RKO (cell line): ENCODE data around the gene ZNF277.
A peak's percentile ranks its signal among the peaks of the same experiment; 100 is the strongest.

ENCODE experiments used
- DNase-seq: peaks from one replicate; pipeline ENCODE4 v3.0.0-alpha.2; 2016; ENCODE audit warnings: low spot score

The ZNF277 gene

GRCh38 chr7:112185005-112185834, 21.3 kb upstream of the ZNF277 start:
- no peak for DNase-seq

- no peak for DNase-seq
Observed at GRCh38 chr7:112186300-112186699, 20.2 kb upstream of the ZNF277 start.

GRCh38 chr7:112188257-112188656, 18.2 kb upstream of the ZNF277 start:
- no peak for DNase-seq

- DNase-seq, result no peak
Observed at GRCh38 chr7:112189691-112190090, 16.8 kb upstream of the ZNF277 start.

GRCh38 chr7:112190120-112190519, 16.4 kb upstream of the ZNF277 start:
- DNase-seq, result no peak

GRCh38 chr7:112192236-112193154, 14.0 kb upstream of the ZNF277 start:
- peak; percentile 94 for DNase-seq

GRCh38 chr7:112193915-112194502, 12.5 kb upstream of the ZNF277 start:
- no peak for DNase-seq

- no peak for DNase-seq
Observed at GRCh38 chr7:112195717-112196116, 10.8 kb upstream of the ZNF277 start.

- DNase-seq, result no peak
Observed at GRCh38 chr7:112197322-112197721, 9.2 kb upstream of the ZNF277 start.

GRCh38 chr7:112199035-112199655, 7.3 kb upstream of the ZNF277 start:
- peak; percentile 83 for DNase-seq

GRCh38 chr7:112199672-112200071, 6.8 kb upstream of the ZNF277 start:
- DNase-seq, result no peak

GRCh38 chr7:112201411-112201810, 5.1 kb upstream of the ZNF277 start:
- peak; percentile 35 for DNase-seq

GRCh38 chr7:112201839-112202238, 4.7 kb upstream of the ZNF277 start:
- no peak for DNase-seq

- DNase-seq, result no peak
Observed at GRCh38 chr7:112202816-112203215, 3.7 kb upstream of the ZNF277 start.

GRCh38 chr7:112203365-112203739, 3.1 kb upstream of the ZNF277 start:
- no peak for DNase-seq

GRCh38 chr7:112204499-112205342, 1.8 kb upstream of the ZNF277 start:
- peak; percentile 67 for DNase-seq

GRCh38 chr7:112205343-112206237, 905 bp upstream of the ZNF277 start:
- DNase-seq, result peak; percentile 72

- DNase-seq, result peak; percentile 60
Observed at GRCh38 chr7:112206991-112207592, 597 bp downstream of the ZNF277 start.

- no peak for DNase-seq
Observed at GRCh38 chr7:112207765-112208164, 1.3 kb downstream of the ZNF277 start.
